Choroid plexus epithelial cell (primary cell): ENCODE data around the gene ENDOG.
"Not testable (repeated sequence)": the region's sequence is repeated elsewhere in the genome, so short reads cannot be mapped to it uniquely, and the experiment has no call there.

ENCODE experiments used
- DNase-seq: peaks from one replicate; pipeline ENCODE4 v3.0.0-alpha.2; 2010; ENCODE audit warnings: low read depth
- H3K4me3 ChIP-seq: 2 replicates; pipeline ENCODE4 v1.5.1; 2011; ENCODE audit warnings: low read depth, mild to moderate bottlenecking, control low read depth, low read length, moderate library complexity
- TF ChIP-seq, protein P1 (sequence below): conservative IDR thresholded peaks from 2 replicates; pipeline ENCODE4 v1.5.1; 2011; ENCODE audit warnings: low read depth, mild to moderate bottlenecking, control low read depth, inconsistent platforms, low read length, moderate library complexity

The ENDOG gene

DNA sequence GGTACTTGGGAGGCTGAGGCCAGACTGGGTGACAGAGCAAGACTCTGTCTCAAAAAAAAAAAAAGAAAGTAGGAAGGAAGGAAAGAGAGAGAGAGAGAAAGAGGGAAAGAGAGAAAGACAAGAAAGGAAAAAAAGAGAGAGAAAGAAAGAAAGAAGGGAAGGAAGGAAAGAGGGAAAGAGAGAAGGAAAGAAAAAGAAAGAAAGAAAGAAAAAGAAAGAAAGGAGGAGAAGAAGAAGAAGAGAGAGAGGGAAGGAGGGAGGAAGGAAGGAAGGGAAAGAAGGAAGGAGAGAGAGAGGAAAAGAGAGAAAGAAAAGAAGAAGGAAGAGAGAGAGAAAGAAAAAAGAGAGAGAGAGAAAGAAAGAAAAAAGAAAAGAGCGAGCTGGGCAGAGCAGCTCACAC lies 43.5 kb upstream of the ENDOG start:
- H3K4me3 ChIP-seq, result no peak overlapping the region
- TF ChIP-seq, protein P1, sequence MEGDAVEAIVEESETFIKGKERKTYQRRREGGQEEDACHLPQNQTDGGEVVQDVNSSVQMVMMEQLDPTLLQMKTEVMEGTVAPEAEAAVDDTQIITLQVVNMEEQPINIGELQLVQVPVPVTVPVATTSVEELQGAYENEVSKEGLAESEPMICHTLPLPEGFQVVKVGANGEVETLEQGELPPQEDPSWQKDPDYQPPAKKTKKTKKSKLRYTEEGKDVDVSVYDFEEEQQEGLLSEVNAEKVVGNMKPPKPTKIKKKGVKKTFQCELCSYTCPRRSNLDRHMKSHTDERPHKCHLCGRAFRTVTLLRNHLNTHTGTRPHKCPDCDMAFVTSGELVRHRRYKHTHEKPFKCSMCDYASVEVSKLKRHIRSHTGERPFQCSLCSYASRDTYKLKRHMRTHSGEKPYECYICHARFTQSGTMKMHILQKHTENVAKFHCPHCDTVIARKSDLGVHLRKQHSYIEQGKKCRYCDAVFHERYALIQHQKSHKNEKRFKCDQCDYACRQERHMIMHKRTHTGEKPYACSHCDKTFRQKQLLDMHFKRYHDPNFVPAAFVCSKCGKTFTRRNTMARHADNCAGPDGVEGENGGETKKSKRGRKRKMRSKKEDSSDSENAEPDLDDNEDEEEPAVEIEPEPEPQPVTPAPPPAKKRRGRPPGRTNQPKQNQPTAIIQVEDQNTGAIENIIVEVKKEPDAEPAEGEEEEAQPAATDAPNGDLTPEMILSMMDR, result no peak
- DNase-seq, result no peak

DNA sequence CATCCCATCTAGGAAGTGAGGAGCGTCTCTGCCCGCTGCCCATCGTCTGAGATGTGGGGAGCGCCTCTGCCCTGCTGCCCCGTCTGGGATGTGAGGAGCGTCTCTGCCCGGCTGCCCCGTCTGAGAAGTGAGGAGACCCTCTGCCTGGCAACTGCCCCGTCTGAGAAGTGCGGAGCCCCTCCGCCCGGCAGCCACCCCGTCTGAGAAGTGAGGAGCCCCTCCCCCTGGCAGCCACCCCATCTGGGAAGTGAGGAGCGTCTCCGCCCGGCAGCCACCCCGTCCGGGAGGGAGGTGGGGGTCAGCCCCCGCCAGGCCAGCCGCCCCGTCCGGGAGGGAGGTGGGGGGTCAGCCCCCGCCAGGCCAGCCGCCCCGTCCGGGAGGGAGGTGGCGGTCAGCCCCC lies 38.2 kb upstream of the ENDOG start:
- DNase-seq, result not testable (repeated sequence)

DNA sequence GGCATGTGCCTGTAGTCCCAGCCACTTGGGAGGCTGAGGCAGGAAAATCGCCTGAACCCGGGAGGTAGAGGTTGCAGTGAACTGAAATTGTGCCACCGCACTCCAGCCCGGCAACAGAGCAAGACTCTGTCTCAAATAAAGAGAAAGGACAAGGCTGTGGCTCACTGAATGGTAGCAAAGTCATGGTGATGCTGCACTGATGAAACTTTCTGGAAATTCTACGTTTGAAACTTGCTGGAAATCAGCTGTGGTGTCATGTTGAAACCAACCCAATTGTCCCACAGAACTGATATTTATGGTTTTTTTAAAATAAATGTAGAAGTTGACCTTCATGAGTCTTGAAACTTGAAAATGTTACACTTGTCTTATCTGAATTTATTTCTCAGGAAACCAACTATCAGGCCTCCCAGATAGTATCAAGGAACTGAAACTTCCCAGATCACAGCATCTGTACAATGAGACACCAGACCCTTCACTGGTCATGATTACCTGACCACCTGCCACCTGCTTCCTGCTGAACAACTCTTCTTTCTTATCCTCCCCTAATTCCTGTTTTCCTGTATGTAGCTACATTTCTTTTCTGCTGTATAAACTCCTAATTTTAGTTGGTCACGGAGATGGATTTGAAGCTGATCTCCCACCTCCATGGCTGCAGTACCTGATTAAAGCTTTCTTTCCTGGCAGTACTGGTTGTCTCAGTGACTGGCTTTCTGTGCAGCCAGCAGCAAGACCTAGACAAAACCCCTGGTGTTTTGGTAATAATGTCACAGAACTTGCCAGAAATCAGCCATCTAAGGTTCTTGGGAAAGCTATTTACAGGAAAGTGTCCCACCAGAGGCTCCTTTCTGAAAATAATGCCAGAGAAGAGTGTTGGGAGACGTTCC lies 36.9 kb upstream of the ENDOG start:
- TF ChIP-seq, protein P1, result no peak
- no peak for DNase-seq
- no peak overlapping the region for H3K4me3 ChIP-seq

More for the DNA sequence above, 38.2 kb upstream of the ENDOG start:
- H3K4me3 ChIP-seq, result not testable (repeated sequence)

DNA sequence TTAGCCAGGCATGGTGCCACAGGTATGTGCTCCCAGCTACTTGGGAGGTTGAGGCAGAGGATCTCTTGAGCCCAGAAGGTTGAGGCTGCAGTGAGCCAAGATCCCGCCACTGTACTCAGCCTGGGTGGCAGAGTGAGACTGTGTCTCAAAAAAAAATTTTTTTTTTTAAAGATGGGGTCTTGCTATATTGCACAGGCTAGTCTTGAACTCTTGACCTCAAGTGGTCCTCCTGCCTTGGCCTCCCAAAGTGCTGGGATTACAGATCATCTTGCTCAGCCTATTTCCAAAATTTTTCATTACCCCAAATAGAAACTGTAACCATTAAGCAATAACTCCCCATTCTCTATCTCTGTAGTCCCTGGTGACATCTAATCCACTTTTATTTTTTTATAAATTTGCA lies 35.6 kb upstream of the ENDOG start:
- no peak overlapping the region for H3K4me3 ChIP-seq
- DNase-seq, result no peak
- TF ChIP-seq, protein P1, result no peak

DNA sequence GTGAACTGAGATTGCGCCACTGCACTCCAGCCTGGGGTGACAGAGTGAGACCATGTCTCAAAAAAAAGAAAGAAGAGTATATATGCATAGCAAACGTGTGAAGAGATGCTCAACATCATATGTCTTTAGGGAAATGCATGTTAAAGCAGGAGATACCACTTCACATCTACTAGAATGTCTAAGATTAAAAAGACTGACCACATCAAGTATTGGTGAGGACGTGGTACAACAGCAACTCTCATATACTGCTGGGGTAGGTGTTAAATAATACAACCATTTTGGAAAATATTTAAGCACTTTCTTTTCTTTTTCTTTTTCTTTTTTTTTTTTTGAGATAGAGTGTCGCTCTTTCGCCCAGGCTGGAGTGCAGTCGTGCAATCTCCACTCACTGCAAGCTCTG lies 32.9 kb upstream of the ENDOG start:
- no peak for DNase-seq
- no peak overlapping the region for H3K4me3 ChIP-seq

DNA sequence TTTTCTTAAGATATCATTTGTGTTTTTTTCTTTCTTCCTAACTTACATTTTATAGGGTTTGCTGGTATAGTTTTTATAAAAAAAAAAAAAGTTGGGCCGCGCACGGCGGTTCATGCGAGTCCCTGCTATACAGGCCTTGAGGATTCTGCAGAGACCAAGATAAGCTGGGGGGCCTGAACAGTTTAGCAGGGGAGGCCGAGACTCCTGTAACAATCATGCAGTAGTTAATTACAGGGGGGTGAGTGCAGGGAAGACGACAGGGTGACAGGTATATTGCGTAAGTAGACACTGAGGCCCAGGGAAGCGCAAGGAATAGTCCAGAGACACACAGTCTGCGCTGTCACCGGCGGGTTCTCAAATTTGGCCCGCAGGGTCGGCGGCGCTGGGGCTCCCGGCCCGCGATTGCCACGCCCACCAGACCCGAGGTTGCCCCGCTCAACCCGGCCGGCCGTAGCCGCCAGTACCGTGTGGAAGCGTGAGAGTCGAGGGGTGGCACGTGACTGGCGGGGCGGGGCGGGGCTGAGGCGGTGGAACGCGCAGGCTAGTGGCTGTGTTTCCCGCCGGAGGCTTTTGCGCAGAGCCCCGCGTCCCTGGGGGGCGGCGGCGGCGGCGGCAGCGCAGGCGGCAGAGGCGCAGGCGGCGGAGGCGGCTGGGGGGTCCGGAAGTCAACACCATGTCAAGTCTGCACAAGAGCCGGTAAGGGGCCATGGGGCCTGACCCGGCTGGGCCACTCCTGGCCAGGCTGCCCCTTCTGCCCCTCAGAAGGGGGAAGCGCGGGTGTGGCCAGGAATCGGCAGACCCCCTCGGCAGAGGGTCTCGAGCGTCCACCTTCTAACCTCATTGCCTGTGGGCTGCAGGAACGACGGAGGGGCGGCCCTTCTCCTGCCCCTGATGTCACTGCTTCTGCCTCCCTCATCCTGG lies 31.4 kb upstream of the ENDOG start, which contains the start of gene TBC1D13:
TSS of gene TBC1D13 (plus strand) at position 573 of the 921 bp plus-strand sequence. CDS start at position 674, 101 bp downstream.
- H3K4me3 ChIP-seq, result peak within 1 kb of the TSS; percentile 78
- TF ChIP-seq, protein P1, result no peak

More for the DNA sequence above, 32.9 kb upstream of the ENDOG start:
- TF ChIP-seq, protein P1, result no peak

DNA sequence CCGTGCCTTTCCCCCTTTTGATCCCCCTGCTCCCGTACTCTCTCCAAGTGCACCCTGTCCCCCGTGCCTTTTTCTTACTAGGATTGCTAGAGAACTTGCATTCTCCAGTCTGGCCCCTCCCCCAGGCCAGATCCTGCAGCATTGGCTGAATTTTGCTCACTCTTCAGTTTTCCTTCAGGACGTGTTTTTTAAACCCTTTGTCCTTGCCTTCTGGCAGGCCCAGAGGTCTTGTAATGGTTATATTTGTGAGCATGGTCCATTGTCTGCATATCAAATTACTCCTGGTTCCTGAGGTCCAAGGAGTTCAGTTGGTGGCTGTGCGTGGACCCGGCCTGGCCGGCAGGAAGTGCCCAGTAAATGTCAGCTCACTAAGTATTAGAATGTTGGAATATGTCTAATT lies 30.6 kb upstream of the ENDOG start:
- peak overlapping the region; percentile 78 for H3K4me3 ChIP-seq
- peak; percentile 30 for DNase-seq
- TF ChIP-seq, protein P1, result no peak

More for the DNA sequence above, 31.4 kb upstream of the ENDOG start, which contains the start of gene TBC1D13:
- DNase-seq, result peak; percentile 77
